HEK293T (cell line): ENCODE results near the gene ZNF316.

ENCODE experiments used
- CTCF ChIA-PET: fragments of 350-600 bp; formaldehyde crosslinking; extraction: SDS; loops from one replicate; lab custom pipeline; 2021; ENCODE audit warnings: antibody characterized with exemption, inconsistent platforms; lab: Yijun Ruan, JAX
- POLR2A ChIA-PET: fragments of 350-600 bp; formaldehyde crosslinking; extraction: SDS; loops from one replicate; lab custom pipeline; 2020; ENCODE audit warnings: antibody characterized with exemption, inconsistent platforms; lab: Yijun Ruan, JAX
- DNase-seq: peaks from one replicate; pipeline ENCODE4 v3.0.0; 2012; ENCODE audit warnings: mixed read lengths; ENCODE audit errors: extremely low spot score
- ARNT ChIP-seq: fragments of 450-650 bp; IDR thresholded peaks from 2 replicates; pipeline ENCODE4 v1.6.1; 2017; ENCODE audit warnings: mild to moderate bottlenecking
- BHLHE40 ChIP-seq: fragments of 450-650 bp; IDR thresholded peaks from 2 replicates; pipeline ENCODE4 v1.6.1; 2016; ENCODE audit warnings: mild to moderate bottlenecking, moderate library complexity, borderline replicate concordance
- CTBP1 ChIP-seq: fragments of 450-650 bp; IDR thresholded peaks from 2 replicates; pipeline ENCODE4 v1.6.1; 2016; ENCODE audit warnings: borderline replicate concordance
- ELF4 ChIP-seq: fragments of 450-650 bp; IDR thresholded peaks from 2 replicates; pipeline ENCODE4 v1.6.1; 2017; ENCODE audit warnings: antibody characterized with exemption
- FOXA1 ChIP-seq: fragments of 450-650 bp; IDR thresholded peaks from 2 replicates; pipeline ENCODE4 v1.6.1; 2016; ENCODE audit warnings: mild to moderate bottlenecking
- FOXK2 ChIP-seq: fragments of 450-650 bp; IDR thresholded peaks from 2 replicates; pipeline ENCODE4 v1.6.1; 2016; ENCODE audit warnings: mild to moderate bottlenecking
- FOXM1 ChIP-seq: fragments of 450-650 bp; IDR thresholded peaks from 2 replicates; pipeline ENCODE4 v1.6.1; 2017; ENCODE audit warnings: mild to moderate bottlenecking, borderline replicate concordance
- HDGF ChIP-seq: fragments of 450-650 bp; IDR thresholded peaks from 2 replicates; pipeline ENCODE4 v1.6.1; 2017; ENCODE audit warnings: antibody characterized with exemption, borderline replicate concordance
- L3MBTL2 ChIP-seq: fragments of 450-650 bp; conservative IDR thresholded peaks from 2 replicates; pipeline ENCODE4 v1.6.1; 2016; ENCODE audit warnings: mild to moderate bottlenecking
- LEF1 ChIP-seq: fragments of 450-650 bp; IDR thresholded peaks from 2 replicates; pipeline ENCODE4 v1.6.1; 2017; ENCODE audit warnings: mild to moderate bottlenecking, borderline replicate concordance
- NFRKB ChIP-seq: fragments of 450-650 bp; IDR thresholded peaks from 2 replicates; pipeline ENCODE4 v1.6.1; 2016; ENCODE audit warnings: mild to moderate bottlenecking, moderate library complexity
- SP1 ChIP-seq: fragments of 450-650 bp; IDR thresholded peaks from 2 replicates; pipeline ENCODE4 v1.6.1; 2017
- SUZ12 ChIP-seq: fragments of 450-650 bp; IDR thresholded peaks from 2 replicates; pipeline ENCODE4 v1.6.1; 2016; ENCODE audit warnings: mild to moderate bottlenecking
- TARDBP ChIP-seq: fragments of 450-650 bp; IDR thresholded peaks from 2 replicates; pipeline ENCODE4 v1.6.1; 2016
- ZNF384 ChIP-seq: fragments of 450-650 bp; IDR thresholded peaks from 2 replicates; pipeline ENCODE4 v1.6.1; 2016
- TF ChIP-seq, protein P1 (sequence below): fragments of 450-650 bp; IDR thresholded peaks from 2 replicates; pipeline ENCODE4 v1.6.1; 2016

ZNF316 gene

GRCh38 chr7:6650086-6650485, 13.0 kb downstream of the ZNF316 start:
- no peak for DNase-seq
- CTCF ChIA-PET, result no interaction called here
- POLR2A ChIA-PET, result interaction anchor here (1.4 kb wide), 1 partner anchor 14 kb away, joined by 3 read pairs; no protein-coding TSS in a partner anchor
- no peak for TF ChIP-seq HDGF
- TF ChIP-seq BHLHE40, result no peak
- TF ChIP-seq LEF1, result no peak
- no peak for TF ChIP-seq ARNT

DNA sequence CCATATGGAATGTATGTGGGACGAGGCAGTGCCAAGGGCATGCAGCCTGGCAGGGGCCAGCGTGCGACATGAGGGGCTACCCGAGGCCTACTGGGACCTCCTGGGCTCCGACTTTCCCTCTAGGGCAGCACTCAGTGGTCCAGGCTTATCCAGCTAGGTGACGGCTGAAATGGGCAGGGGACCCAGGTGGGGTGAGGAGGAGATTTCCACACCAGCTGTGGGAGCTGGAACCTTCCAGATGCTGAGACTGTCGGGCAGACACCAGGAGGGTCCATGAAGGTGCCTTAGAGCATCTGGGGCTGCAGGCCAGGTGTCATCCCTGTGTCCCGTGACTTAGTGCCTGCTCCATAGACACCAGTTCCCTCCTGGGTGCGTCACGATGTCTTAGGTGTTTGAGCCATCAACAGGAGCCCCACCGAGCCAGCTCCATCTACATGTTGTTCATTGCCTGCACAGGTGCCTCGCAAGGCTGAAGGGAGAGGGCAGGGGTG, 13.4 kb downstream of the ZNF316 start:
- no peak for TF ChIP-seq SP1
- TF ChIP-seq ZNF384, result no peak
- TF ChIP-seq, protein P1, sequence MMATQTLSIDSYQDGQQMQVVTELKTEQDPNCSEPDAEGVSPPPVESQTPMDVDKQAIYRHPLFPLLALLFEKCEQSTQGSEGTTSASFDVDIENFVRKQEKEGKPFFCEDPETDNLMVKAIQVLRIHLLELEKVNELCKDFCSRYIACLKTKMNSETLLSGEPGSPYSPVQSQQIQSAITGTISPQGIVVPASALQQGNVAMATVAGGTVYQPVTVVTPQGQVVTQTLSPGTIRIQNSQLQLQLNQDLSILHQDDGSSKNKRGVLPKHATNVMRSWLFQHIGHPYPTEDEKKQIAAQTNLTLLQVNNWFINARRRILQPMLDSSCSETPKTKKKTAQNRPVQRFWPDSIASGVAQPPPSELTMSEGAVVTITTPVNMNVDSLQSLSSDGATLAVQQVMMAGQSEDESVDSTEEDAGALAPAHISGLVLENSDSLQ, result no peak
- TF ChIP-seq FOXA1, result no peak
- TF ChIP-seq SUZ12, result no peak
- no peak for TF ChIP-seq FOXK2
- no peak for TF ChIP-seq HDGF
- TF ChIP-seq ARNT, result no peak
- no peak for TF ChIP-seq BHLHE40
- TF ChIP-seq CTBP1, result no peak
- no peak for TF ChIP-seq LEF1
- no peak for TF ChIP-seq TARDBP
- ChIA-PET CTCF (no interaction called here), POLR2A (no interaction called here)
- DNase-seq, result no peak

GRCh38 chr7:6651851-6652445, 14.8 kb downstream of the ZNF316 start:
- TF ChIP-seq SUZ12 (no peak), CTBP1 (no peak), LEF1 (no peak), FOXK2 (no peak), ELF4 (no peak), HDGF (no peak), SP1 (no peak), TARDBP (no peak), BHLHE40 (no peak), ARNT (no peak), L3MBTL2 (no peak), ZNF384 (no peak), NFRKB (no peak)
- TF ChIP-seq, protein P1, result no peak
- DNase-seq, result no peak
- ChIA-PET POLR2A (no interaction called here), CTCF (no interaction called here)

DNA sequence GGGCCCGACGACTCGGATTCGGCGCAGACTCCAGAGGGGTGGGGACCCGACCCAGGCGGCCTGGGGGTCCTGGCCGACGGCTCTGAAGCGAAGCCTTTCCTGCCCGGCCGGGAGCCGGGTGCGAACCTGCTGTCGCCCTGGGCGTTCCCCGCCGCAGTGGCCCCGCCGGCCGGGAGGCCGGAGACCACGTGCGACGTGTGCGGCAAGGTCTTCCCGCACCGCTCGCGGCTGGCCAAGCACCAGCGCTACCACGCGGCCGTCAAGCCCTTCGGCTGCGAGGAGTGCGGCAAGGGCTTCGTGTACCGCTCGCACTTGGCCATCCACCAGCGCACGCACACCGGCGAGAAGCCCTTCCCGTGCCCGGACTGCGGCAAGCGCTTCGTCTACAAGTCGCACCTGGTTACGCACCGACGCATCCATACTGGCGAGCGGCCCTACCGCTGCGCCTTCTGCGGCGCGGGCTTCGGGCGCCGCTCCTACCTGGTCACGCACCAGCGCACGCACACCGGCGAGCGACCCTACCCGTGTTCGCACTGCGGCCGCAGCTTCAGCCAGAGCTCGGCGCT, 15.4 kb downstream of the ZNF316 start:
- no peak for DNase-seq
- CTCF ChIA-PET, result no interaction called here
- POLR2A ChIA-PET, result no interaction called here
- TF ChIP-seq HDGF (no peak), LEF1 (no peak), FOXM1 (no peak), TARDBP (no peak), ZNF384 (no peak), ELF4 (no peak), CTBP1 (no peak), FOXK2 (no peak)
- TF ChIP-seq, protein P1, result no peak

- DNase-seq, result no peak
- ChIA-PET CTCF (no interaction called here), POLR2A (no interaction called here)
- TF ChIP-seq NFRKB (no peak), ZNF384 (no peak), FOXA1 (no peak), CTBP1 (no peak), LEF1 (no peak), FOXK2 (no peak), L3MBTL2 (no peak), ELF4 (no peak), ARNT (no peak), SP1 (no peak), TARDBP (no peak), HDGF (no peak), FOXM1 (no peak)
- TF ChIP-seq, protein P1, result no peak
These were observed 16.2 kb downstream of the ZNF316 start for GRCh38 chr7:6653071-6654003.
